ENCODE measurements around the gene EIF1B. TPM values are rescaled to one million over a fixed set of nuclear protein-coding genes. Genes with fewer than 3 reads are reported as not detected.

EIF1B gene
- total RNA-seq, 6 experiments from 2014 or later: 11.1 to 26.2 (median 20.5) TPM

DNA sequence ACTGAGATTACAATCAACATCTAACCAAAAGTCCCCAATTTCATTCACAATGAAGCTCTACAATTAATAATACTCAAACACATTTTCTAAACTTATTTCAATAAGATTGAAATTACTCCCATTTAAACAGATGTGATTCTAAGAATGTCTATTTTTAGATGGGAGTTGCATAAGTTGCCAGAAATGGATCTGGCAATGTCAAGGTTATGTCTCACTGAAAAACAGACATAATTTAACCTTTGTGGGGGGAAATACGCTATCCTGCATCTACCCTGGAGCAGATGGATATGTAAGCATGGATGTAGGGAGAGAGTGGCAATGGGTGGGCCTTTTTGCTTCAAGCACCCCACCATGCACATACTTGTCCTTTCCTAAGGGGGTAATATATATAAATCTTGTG is 6.7 kb upstream of the EIF1B start:
- no peak overlapping the region for H3K4me3 ChIP-seq
- H3K27me3 ChIP-seq: no peaks in the 10 kb centered on the region
- DNase-seq: no peak
- ATAC-seq: no peak
- H3K9me3 ChIP-seq: no peaks in the 10 kb centered on the region
- H3K36me3 ChIP-seq: no peaks in the 10 kb centered on the region
- intact Hi-C loops (cut with DNase I): no loop called here
- H3K4me1 ChIP-seq: no peaks in the 10 kb centered on the region
- H3K27ac ChIP-seq: no peak overlapping the region
- WGBS (ENCODE audit: insufficient coverage, low coverage, low lambda C conversion rate, missing lambda C conversion rate): 70% methylated on average over 1 of the region's 1 CpG
- TF ChIP-seq, protein P1, sequence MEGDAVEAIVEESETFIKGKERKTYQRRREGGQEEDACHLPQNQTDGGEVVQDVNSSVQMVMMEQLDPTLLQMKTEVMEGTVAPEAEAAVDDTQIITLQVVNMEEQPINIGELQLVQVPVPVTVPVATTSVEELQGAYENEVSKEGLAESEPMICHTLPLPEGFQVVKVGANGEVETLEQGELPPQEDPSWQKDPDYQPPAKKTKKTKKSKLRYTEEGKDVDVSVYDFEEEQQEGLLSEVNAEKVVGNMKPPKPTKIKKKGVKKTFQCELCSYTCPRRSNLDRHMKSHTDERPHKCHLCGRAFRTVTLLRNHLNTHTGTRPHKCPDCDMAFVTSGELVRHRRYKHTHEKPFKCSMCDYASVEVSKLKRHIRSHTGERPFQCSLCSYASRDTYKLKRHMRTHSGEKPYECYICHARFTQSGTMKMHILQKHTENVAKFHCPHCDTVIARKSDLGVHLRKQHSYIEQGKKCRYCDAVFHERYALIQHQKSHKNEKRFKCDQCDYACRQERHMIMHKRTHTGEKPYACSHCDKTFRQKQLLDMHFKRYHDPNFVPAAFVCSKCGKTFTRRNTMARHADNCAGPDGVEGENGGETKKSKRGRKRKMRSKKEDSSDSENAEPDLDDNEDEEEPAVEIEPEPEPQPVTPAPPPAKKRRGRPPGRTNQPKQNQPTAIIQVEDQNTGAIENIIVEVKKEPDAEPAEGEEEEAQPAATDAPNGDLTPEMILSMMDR (IDR thresholded peaks at IDR 0.05): no peak
- no peak for TF ChIP-seq POLR2A (IDR thresholded peaks at IDR 0.05)

GRCh38 chr3:40304352-40304751 is 5.2 kb upstream of the EIF1B start:
- Histone ChIP-seq H3K36me3 (no peaks in the 10 kb centered on the region), H3K27ac (no peak overlapping the region), H3K27me3 (no peaks in the 10 kb centered on the region), H3K9me3 (no peaks in the 10 kb centered on the region), H3K4me1 (no peaks in the 10 kb centered on the region), H3K4me3 (no peak overlapping the region)
- DNase-seq: no peak
- 67% methylated on average over 1 of the region's 2 CpGs for WGBS (ENCODE audit: insufficient coverage, low coverage, low lambda C conversion rate, missing lambda C conversion rate)
- intact Hi-C loops (cut with DNase I): no loop called here
- no peak for ATAC-seq
- no peak for TF ChIP-seq POLR2A (IDR thresholded peaks at IDR 0.05)
- TF ChIP-seq, protein P1 (IDR thresholded peaks at IDR 0.05): no peak

- TF ChIP-seq POLR2A (IDR thresholded peaks at IDR 0.05): no peak
- TF ChIP-seq, protein P1 (IDR thresholded peaks at IDR 0.05): no peak
- no peak for DNase-seq
- intact Hi-C loops (cut with DNase I): no loop called here
- ATAC-seq: no peak
- H3K9me3 ChIP-seq: no peaks in the 10 kb centered on the region
- H3K27ac ChIP-seq: no peak overlapping the region
- H3K4me1 ChIP-seq: peaks cover 0 to 8% (median 4%) of the 10 kb centered on the region in 4 donors
- WGBS (ENCODE audit: insufficient coverage, low coverage, low lambda C conversion rate, missing lambda C conversion rate): 89% methylated on average over 3 of the region's 3 CpGs
- H3K4me3 ChIP-seq: no peak overlapping the region
- peaks cover 0 to 5% (median 1%) of the 10 kb centered on the region in 4 donors for H3K36me3 ChIP-seq
- no peaks in the 10 kb centered on the region for H3K27me3 ChIP-seq
These were observed 3.2 kb upstream of the EIF1B start for GRCh38 chr3:40306336-40306735.

DNA sequence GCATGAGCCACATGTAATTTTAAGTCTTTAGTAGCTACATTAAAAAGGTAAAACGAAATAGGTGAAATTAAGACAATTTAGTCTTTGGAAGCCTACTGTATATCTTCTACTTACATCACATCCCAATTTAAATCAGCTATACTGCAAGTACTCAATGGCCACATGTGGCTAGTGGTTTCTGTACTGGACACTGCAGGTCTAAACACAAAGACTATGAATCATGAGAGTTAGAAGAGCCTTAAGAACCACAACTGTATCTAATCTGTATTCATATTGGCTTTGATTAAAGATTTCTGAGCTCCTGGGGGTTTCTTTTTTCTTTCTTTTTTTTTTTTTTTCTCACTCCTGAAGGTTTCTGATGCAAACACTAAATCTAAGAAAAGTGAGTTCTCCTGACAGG is 2.3 kb upstream of the EIF1B start:
- ATAC-seq: no peak
- TF ChIP-seq, protein P1 (IDR thresholded peaks at IDR 0.05): no peak
- TF ChIP-seq POLR2A (IDR thresholded peaks at IDR 0.05): no peak
- no peak overlapping the region for H3K27ac ChIP-seq

More for the DNA sequence above, 2.3 kb upstream of the EIF1B start:
- Histone ChIP-seq H3K9me3 (no peaks in the 10 kb centered on the region), H3K4me1 (peaks cover 0 to 8% (median 4%) of the 10 kb centered on the region in 4 donors), H3K27me3 (no peaks in the 10 kb centered on the region), H3K36me3 (peaks cover 0 to 12% (median 6%) of the 10 kb centered on the region in 4 donors), H3K4me3 (no peak overlapping the region)
- 100% methylated on average over 1 of the region's 1 CpG for WGBS (ENCODE audit: insufficient coverage, low coverage, low lambda C conversion rate, missing lambda C conversion rate)
- intact Hi-C loops (cut with DNase I): no loop called here
- no peak for DNase-seq
